Measurements from ENCODE around the gene DPM3. TPM values are rescaled to one million over a fixed set of nuclear protein-coding genes. Genes with fewer than 3 reads are reported as not detected.
"Not testable (repeated sequence)": the region's sequence is repeated elsewhere in the genome, so short reads cannot be mapped to it uniquely, and the experiment has no call there.

DPM3 gene
- total RNA-seq, 2 experiments from 2014 or later: 31.4 to 35.5 TPM

GRCh38 chr1:155173478-155174323 lies 33.4 kb upstream of the DPM3 start, which contains the start of gene TRIM46:
Gene TRIM46 (plus strand): TSS chr1:155173849. CDS start chr1:155173967, 118 bp downstream.
- DNase-seq: peak; percentile 69

DNA sequence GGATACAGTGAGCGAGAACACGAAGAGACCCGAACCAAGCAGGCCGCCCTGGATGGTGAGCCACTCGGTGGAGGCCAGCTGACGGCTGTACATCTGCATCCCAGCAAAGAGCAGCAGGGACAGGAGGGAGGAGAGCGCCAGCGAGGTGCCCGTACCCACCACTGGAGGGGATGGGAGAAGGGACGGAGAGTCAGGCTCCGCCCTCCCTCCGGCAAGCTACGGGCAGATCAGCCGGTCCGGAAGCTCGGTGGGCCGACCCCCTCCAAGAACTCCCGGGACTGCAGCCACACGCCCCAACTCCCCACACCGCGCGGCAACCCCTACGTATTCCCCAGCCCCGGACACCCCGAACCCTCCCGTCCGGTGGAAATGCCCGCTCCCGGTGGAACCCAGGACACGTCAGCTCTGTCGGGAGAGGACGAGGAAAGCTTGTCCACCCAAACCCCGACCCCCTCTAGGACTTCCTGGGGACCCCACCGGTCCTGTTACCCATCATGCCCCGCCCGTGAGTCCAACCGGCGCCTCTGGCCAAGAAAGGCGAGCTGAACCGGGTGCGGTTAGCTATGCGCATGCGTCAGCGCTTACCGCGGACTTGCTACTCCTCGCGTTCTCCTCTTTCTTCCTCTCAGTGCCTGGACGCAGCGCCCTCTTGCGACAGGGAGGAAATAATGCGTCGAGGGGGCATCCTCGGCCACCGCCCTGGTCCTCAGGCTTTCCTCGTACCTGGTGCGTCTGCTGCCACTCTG lies 32.6 kb upstream of the DPM3 start, which contains the start of gene KRTCAP2:
Gene KRTCAP2, minus strand, starts transcription at position 573 of the 746 bp plus-strand sequence. Its CDS starts 80 bp downstream, at position 493.
- CTCF ChIA-PET: interaction anchor here (0.7 to 12.0 kb wide), 35 partner anchors 9 to 382 kb away, joined by 3 to 234 read pairs (median 5); partner anchors contain the start of genes EFNA4, MTX1, SLC50A1 and THBS3
- no peaks in the 10 kb centered on the region for H3K27me3 Mint-ChIP-seq (ENCODE audit: low read depth)
- H3K9me3 Mint-ChIP-seq: no peaks in the 10 kb centered on the region
- peak within 1 kb of the TSS; percentile 93 for H3K4me3 Mint-ChIP-seq
- peak; percentile 98 for DNase-seq
- peaks cover 46% of the 10 kb centered on the region for H3K4me1 Mint-ChIP-seq (ENCODE audit: low read depth)
- peak within 1 kb of the TSS; percentile 97 for H3K27ac Mint-ChIP-seq
- peaks cover 11% of the 10 kb centered on the region for H3K36me3 Mint-ChIP-seq (ENCODE audit: low read depth)
- intact Hi-C loops (cut with micrococcal nuclease): loop anchor here (1.0 to 5.0 kb wide), 4 partner anchors 21 to 134 kb away; partner anchors contain the start of genes DPM3, FDPS and SLC50A1

More at GRCh38 chr1:155173478-155174323, 33.4 kb upstream of the DPM3 start, which contains the start of gene TRIM46:
- CTCF ChIA-PET: interaction anchor here (0.7 to 12.0 kb wide), 31 partner anchors 9 to 156 kb away, joined by 3 to 234 read pairs (median 6); partner anchors contain the start of genes EFNA4, MTX1 and THBS3
- peaks cover 11% of the 10 kb centered on the region for H3K36me3 Mint-ChIP-seq (ENCODE audit: low read depth)
- H3K27me3 Mint-ChIP-seq (ENCODE audit: low read depth): no peaks in the 10 kb centered on the region
- intact Hi-C loops (cut with micrococcal nuclease): loop anchor here (1.0 to 5.0 kb wide), 4 partner anchors 21 to 134 kb away; partner anchors contain the start of genes DPM3, FDPS and SLC50A1
- peaks cover 45% of the 10 kb centered on the region for H3K4me1 Mint-ChIP-seq (ENCODE audit: low read depth)
- no peaks in the 10 kb centered on the region for H3K9me3 Mint-ChIP-seq
- H3K27ac Mint-ChIP-seq: peak within 1 kb of the TSS; percentile 97
- peak within 1 kb of the TSS; percentile 93 for H3K4me3 Mint-ChIP-seq

- no peak for DNase-seq
- peak overlapping the region; percentile 93 for H3K4me3 Mint-ChIP-seq
Measured at GRCh38 chr1:155171836-155172731, 31.8 kb upstream of the DPM3 start.

GRCh38 chr1:155170806-155171205 lies 30.5 kb upstream of the DPM3 start:
- no peak overlapping the region for H3K4me3 Mint-ChIP-seq
- H3K36me3 Mint-ChIP-seq (ENCODE audit: low read depth): peaks cover 11% of the 10 kb centered on the region
- H3K9me3 Mint-ChIP-seq: no peaks in the 10 kb centered on the region
- no peaks in the 10 kb centered on the region for H3K27me3 Mint-ChIP-seq (ENCODE audit: low read depth)
- no peak for DNase-seq
- intact Hi-C loops (cut with micrococcal nuclease): loop anchor here (5.0 kb wide), 1 partner anchor 136 kb away; the partner anchor contains the start of gene FDPS
- CTCF ChIA-PET: interaction anchor here (0.6 to 12.0 kb wide), 6 partner anchors 23 to 815 kb away, joined by 4 to 234 read pairs (median 4); no protein-coding TSS in a partner anchor
- H3K4me1 Mint-ChIP-seq (ENCODE audit: low read depth): peaks cover 46% of the 10 kb centered on the region
- H3K27ac Mint-ChIP-seq: no peak overlapping the region

More at GRCh38 chr1:155171836-155172731, 31.8 kb upstream of the DPM3 start:
- H3K9me3 Mint-ChIP-seq: no peaks in the 10 kb centered on the region
- peak overlapping the region; percentile 97 for H3K27ac Mint-ChIP-seq
- no peaks in the 10 kb centered on the region for H3K27me3 Mint-ChIP-seq (ENCODE audit: low read depth)
- CTCF ChIA-PET: interaction anchor here (0.6 to 12.0 kb wide), 28 partner anchors 8 to 228 kb away, joined by 3 to 234 read pairs (median 6); partner anchors contain the start of genes MTX1, SLC50A1 and THBS3
- peaks cover 53% of the 10 kb centered on the region for H3K4me1 Mint-ChIP-seq (ENCODE audit: low read depth)
- intact Hi-C loops (cut with micrococcal nuclease): loop anchor here (5.0 kb wide), 1 partner anchor 135 kb away; the partner anchor contains the start of gene FDPS
- H3K36me3 Mint-ChIP-seq (ENCODE audit: low read depth): peaks cover 11% of the 10 kb centered on the region

- Mint-ChIP-seq H3K4me3 (no peak overlapping the region), H3K4me1 (ENCODE audit: low read depth) (peaks cover 44% of the 10 kb centered on the region)
- DNase-seq: no peak
Measured at GRCh38 chr1:155170101-155170785, 29.9 kb upstream of the DPM3 start.

DNA sequence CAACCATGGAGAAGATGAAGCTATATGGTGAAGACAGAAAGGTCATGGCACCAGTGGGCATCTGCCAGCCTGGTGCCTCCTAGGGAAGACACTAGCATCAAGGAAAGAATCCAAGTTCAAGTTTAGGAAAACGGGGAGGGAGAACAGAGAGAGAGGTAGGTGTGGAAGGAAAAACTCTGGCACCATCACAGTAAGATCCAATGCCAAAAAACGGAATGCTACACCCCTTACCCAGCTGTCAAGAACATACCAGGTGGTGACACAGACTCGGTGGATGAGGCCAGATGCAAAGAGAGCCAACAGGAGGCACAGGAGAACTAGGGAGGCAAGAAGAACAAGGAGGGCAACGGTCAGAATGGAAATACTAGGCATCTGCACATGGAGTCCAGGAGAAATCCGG lies 29.2 kb upstream of the DPM3 start:
- Mint-ChIP-seq H3K27ac (no peak overlapping the region), H3K27me3 (ENCODE audit: low read depth) (no peaks in the 10 kb centered on the region), H3K4me3 (no peak overlapping the region), H3K36me3 (ENCODE audit: low read depth) (peaks cover 11% of the 10 kb centered on the region), H3K4me1 (ENCODE audit: low read depth) (peaks cover 37% of the 10 kb centered on the region), H3K9me3 (no peaks in the 10 kb centered on the region)
- intact Hi-C loops (cut with micrococcal nuclease): no loop called here
- DNase-seq: no peak
- CTCF ChIA-PET: interaction anchor here (0.7 to 12.0 kb wide), 5 partner anchors 41 to 130 kb away, joined by 3 to 234 read pairs (median 3); no protein-coding TSS in a partner anchor

More at GRCh38 chr1:155170101-155170785, 29.9 kb upstream of the DPM3 start:
- Mint-ChIP-seq H3K27ac (no peak overlapping the region), H3K27me3 (ENCODE audit: low read depth) (no peaks in the 10 kb centered on the region), H3K9me3 (no peaks in the 10 kb centered on the region), H3K36me3 (ENCODE audit: low read depth) (peaks cover 11% of the 10 kb centered on the region)
- intact Hi-C loops (cut with micrococcal nuclease): loop anchor here (5.0 kb wide), 1 partner anchor 137 kb away; the partner anchor contains the start of gene FDPS
- CTCF ChIA-PET: interaction anchor here (0.6 to 12.0 kb wide), 7 partner anchors 24 to 916 kb away, joined by 3 to 234 read pairs (median 4); no protein-coding TSS in a partner anchor

DNA sequence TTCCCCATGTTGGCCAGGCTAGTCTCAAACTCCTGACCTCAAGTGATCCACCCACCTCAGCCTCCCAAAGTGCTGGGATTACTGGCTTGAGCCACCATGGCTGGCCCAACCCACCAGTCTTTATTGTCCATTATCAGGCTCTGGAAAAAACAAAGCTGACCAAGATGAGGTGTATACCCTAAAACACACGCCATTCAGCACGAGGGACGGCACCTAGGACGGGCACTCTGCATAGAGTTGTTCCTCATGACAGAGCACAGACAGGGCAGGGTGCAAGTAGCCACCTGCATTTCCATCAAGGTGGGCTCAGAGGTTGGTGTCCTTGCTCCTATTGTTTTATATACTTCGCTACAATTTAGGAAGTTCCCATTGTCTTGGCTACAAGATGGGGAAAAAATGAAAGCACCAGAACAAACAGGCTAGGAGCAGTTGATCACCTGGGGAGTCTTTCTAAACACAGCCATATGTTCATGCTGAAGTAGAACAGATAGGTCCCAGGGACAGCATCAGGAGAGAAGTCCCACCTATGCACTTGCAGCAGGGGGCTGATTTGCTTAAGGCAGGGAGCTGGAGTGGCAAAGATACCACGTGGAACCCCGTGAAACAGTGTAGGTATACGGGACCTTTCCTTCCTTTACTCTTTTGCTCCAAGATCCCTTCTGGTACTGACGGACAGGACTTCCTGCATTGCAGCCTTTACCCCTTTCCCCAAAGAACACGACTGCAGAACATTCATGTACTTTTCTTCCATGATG lies 28.3 kb upstream of the DPM3 start:
- intact Hi-C loops (cut with micrococcal nuclease): loop anchor here (1.0 kb wide), 1 partner anchor 106 kb away; no protein-coding TSS in a partner anchor
- no peak for DNase-seq
- Mint-ChIP-seq H3K4me3 (no peak overlapping the region), H3K27me3 (ENCODE audit: low read depth) (no peaks in the 10 kb centered on the region), H3K36me3 (ENCODE audit: low read depth) (peaks cover 11% of the 10 kb centered on the region), H3K9me3 (no peaks in the 10 kb centered on the region), H3K4me1 (ENCODE audit: low read depth) (peaks cover 31% of the 10 kb centered on the region), H3K27ac (no peak overlapping the region)
- CTCF ChIA-PET: interaction anchor here (0.6 to 12.0 kb wide), 17 partner anchors 12 to 749 kb away, joined by 3 to 234 read pairs (median 4); partner anchors contain the start of genes EFNA4 and SLC50A1

- not testable (repeated sequence) for H3K9me3 Mint-ChIP-seq; DNase-seq; H3K27me3 Mint-ChIP-seq (ENCODE audit: low read depth); H3K4me3 Mint-ChIP-seq; H3K27ac Mint-ChIP-seq
- H3K4me1 Mint-ChIP-seq (ENCODE audit: low read depth): peaks cover 26% of the 10 kb centered on the region
- CTCF ChIA-PET: interaction anchor here (0.6 to 12.0 kb wide), 22 partner anchors 12 to 748 kb away, joined by 3 to 234 read pairs (median 4); partner anchors contain the start of genes EFNA4 and SLC50A1
- H3K36me3 Mint-ChIP-seq (ENCODE audit: low read depth): peaks cover 10% of the 10 kb centered on the region
- intact Hi-C loops (cut with micrococcal nuclease): loop anchor here (1.0 kb wide), 1 partner anchor 106 kb away; no protein-coding TSS in a partner anchor
Measured at GRCh38 chr1:155168105-155168445, 27.7 kb upstream of the DPM3 start.

GRCh38 chr1:155167166-155168104 lies 27.1 kb upstream of the DPM3 start:
- Mint-ChIP-seq H3K27ac (no peak overlapping the region), H3K4me1 (ENCODE audit: low read depth) (peaks cover 24% of the 10 kb centered on the region), H3K4me3 (peak overlapping the region; percentile 51), H3K36me3 (ENCODE audit: low read depth) (peaks cover 10% of the 10 kb centered on the region), H3K9me3 (no peaks in the 10 kb centered on the region), H3K27me3 (ENCODE audit: low read depth) (no peaks in the 10 kb centered on the region)
- intact Hi-C loops (cut with micrococcal nuclease): loop anchor here (1.0 kb wide), 2 partner anchors 76 to 105 kb away; no protein-coding TSS in a partner anchor
- CTCF ChIA-PET: interaction anchor here (0.6 to 12.0 kb wide), 23 partner anchors 11 to 1444 kb away, joined by 3 to 234 read pairs (median 4); partner anchors contain the start of genes EFNA4 and SLC50A1
- peak; percentile 95 for DNase-seq
